Measurements from ENCODE around the gene MSANTD7.

The MSANTD7 gene

GRCh38 chr10:14822879-14823755 lies 15.0 kb upstream of the MSANTD7 start:
- H3K27ac ChIP-seq, result no peak overlapping the region
- no peaks in the 10 kb centered on the region for H3K79me2 ChIP-seq (ENCODE audit: insufficient read depth, low read depth)
- no peaks in the 10 kb centered on the region for H4K20me1 ChIP-seq (ENCODE audit: insufficient read depth)
- H3K36me3 ChIP-seq (ENCODE audit: insufficient read depth), result no peaks in the 10 kb centered on the region
- H2AFZ ChIP-seq (ENCODE audit: low read depth), result no peak overlapping the region
- no peak overlapping the region for H3K4me2 ChIP-seq
- TF ChIP-seq, protein P1, sequence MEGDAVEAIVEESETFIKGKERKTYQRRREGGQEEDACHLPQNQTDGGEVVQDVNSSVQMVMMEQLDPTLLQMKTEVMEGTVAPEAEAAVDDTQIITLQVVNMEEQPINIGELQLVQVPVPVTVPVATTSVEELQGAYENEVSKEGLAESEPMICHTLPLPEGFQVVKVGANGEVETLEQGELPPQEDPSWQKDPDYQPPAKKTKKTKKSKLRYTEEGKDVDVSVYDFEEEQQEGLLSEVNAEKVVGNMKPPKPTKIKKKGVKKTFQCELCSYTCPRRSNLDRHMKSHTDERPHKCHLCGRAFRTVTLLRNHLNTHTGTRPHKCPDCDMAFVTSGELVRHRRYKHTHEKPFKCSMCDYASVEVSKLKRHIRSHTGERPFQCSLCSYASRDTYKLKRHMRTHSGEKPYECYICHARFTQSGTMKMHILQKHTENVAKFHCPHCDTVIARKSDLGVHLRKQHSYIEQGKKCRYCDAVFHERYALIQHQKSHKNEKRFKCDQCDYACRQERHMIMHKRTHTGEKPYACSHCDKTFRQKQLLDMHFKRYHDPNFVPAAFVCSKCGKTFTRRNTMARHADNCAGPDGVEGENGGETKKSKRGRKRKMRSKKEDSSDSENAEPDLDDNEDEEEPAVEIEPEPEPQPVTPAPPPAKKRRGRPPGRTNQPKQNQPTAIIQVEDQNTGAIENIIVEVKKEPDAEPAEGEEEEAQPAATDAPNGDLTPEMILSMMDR (conservative IDR thresholded peaks at IDR 0.05; ENCODE audit: low read depth, low read length), result peak; percentile 63
- no peaks in the 10 kb centered on the region for H3K27me3 ChIP-seq (ENCODE audit: insufficient read depth, low read depth)
- no peak overlapping the region for H3K9ac ChIP-seq
- H3K4me1 ChIP-seq (ENCODE audit: low read depth, poor library complexity, severe bottlenecking), result no peaks in the 10 kb centered on the region
- no peak overlapping the region for H3K4me3 ChIP-seq (IDR thresholded peaks at IDR 0.05; ENCODE audit: insufficient read depth, low read depth, low read length)

- TF ChIP-seq, protein P1 (conservative IDR thresholded peaks at IDR 0.05; ENCODE audit: low read depth, low read length), result no peak
- H3K4me1 ChIP-seq (ENCODE audit: low read depth, poor library complexity, severe bottlenecking), result no peaks in the 10 kb centered on the region
- no peak overlapping the region for H3K9ac ChIP-seq
- H3K27ac ChIP-seq, result no peak overlapping the region
- H3K36me3 ChIP-seq (ENCODE audit: insufficient read depth), result no peaks in the 10 kb centered on the region
- H3K4me2 ChIP-seq, result no peak overlapping the region
- no peaks in the 10 kb centered on the region for H3K79me2 ChIP-seq (ENCODE audit: insufficient read depth, low read depth)
- no peaks in the 10 kb centered on the region for H3K27me3 ChIP-seq (ENCODE audit: insufficient read depth, low read depth)
- no peaks in the 10 kb centered on the region for H4K20me1 ChIP-seq (ENCODE audit: insufficient read depth)
- no peak overlapping the region for H2AFZ ChIP-seq (ENCODE audit: low read depth)
- H3K4me3 ChIP-seq (IDR thresholded peaks at IDR 0.05; ENCODE audit: insufficient read depth, low read depth, low read length), result no peak overlapping the region
Observed at GRCh38 chr10:14823966-14824365, 14.1 kb upstream of the MSANTD7 start.

DNA sequence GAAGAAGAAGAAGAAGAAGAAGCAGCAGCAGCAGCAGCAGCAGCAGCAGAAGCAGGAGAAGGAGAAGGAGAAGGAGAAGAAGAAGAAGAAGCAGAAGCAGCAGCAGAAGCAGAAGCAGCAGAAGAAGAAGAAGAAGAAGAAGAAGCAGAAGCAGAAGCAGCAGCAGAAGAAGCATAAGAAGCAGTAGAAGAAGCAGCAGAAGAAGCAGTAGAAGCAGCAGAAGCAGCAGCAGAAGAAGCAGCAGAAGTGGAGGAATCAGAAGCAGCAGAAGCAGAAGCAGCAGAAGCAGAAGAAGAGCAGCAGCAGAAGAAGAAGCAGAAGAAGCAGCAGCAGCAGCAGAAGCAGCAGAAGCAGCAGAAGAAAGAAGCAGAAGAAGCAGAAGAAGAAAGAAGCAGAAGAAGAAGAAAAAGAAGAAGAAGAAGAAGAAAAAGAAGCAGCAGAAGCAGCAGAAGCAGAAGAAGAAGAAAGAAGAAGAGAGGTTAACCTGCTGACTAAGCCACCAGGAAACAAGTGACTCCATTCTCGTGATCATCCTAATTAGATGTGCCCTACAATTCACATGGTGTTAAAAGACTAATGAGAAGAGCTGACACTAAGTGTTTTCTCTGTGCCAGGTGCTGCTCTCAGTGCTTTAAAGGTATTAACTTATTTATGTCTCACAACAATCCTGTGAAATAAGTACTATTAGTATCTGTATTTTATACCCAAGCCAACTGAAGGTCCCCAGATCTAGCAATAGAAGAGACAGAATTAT lies 11.9 kb upstream of the MSANTD7 start:
- Histone ChIP-seq H3K4me1 (ENCODE audit: low read depth, poor library complexity, severe bottlenecking) (no peaks in the 10 kb centered on the region), H3K79me2 (ENCODE audit: insufficient read depth, low read depth) (no peaks in the 10 kb centered on the region), H3K36me3 (ENCODE audit: insufficient read depth) (no peaks in the 10 kb centered on the region), H3K27ac (no peak overlapping the region), H3K9ac (no peak overlapping the region), H3K4me2 (no peak overlapping the region), H3K4me3 (IDR thresholded peaks at IDR 0.05; ENCODE audit: insufficient read depth, low read depth, low read length) (no peak overlapping the region), H4K20me1 (ENCODE audit: insufficient read depth) (no peaks in the 10 kb centered on the region), H3K27me3 (ENCODE audit: insufficient read depth, low read depth) (no peaks in the 10 kb centered on the region), H2AFZ (ENCODE audit: low read depth) (no peak overlapping the region)
- TF ChIP-seq, protein P1 (conservative IDR thresholded peaks at IDR 0.05; ENCODE audit: low read depth, low read length), result no peak

GRCh38 chr10:14833106-14833505 lies 5.0 kb upstream of the MSANTD7 start:
- TF ChIP-seq, protein P1 (conservative IDR thresholded peaks at IDR 0.05; ENCODE audit: low read depth, low read length), result no peak
- H3K79me2 ChIP-seq (ENCODE audit: insufficient read depth, low read depth), result no peaks in the 10 kb centered on the region
- H3K9ac ChIP-seq, result no peak overlapping the region
- peaks cover 9% of the 10 kb centered on the region for H3K4me1 ChIP-seq (ENCODE audit: low read depth, poor library complexity, severe bottlenecking)
- no peak overlapping the region for H3K4me3 ChIP-seq (IDR thresholded peaks at IDR 0.05; ENCODE audit: insufficient read depth, low read depth, low read length)
- no peak overlapping the region for H3K27ac ChIP-seq
- H2AFZ ChIP-seq (ENCODE audit: low read depth), result no peak overlapping the region
- H3K27me3 ChIP-seq (ENCODE audit: insufficient read depth, low read depth), result no peaks in the 10 kb centered on the region
- no peak overlapping the region for H3K4me2 ChIP-seq
- H4K20me1 ChIP-seq (ENCODE audit: insufficient read depth), result no peaks in the 10 kb centered on the region
- no peaks in the 10 kb centered on the region for H3K36me3 ChIP-seq (ENCODE audit: insufficient read depth)
